ENCODE results near the gene WIZ.
A peak's percentile ranks its signal among the peaks of the same experiment; 100 is the strongest.
"Not testable (repeated sequence)": the region's sequence is repeated elsewhere in the genome, so short reads cannot be mapped to it uniquely, and the experiment has no call there.

WIZ gene, protein sequence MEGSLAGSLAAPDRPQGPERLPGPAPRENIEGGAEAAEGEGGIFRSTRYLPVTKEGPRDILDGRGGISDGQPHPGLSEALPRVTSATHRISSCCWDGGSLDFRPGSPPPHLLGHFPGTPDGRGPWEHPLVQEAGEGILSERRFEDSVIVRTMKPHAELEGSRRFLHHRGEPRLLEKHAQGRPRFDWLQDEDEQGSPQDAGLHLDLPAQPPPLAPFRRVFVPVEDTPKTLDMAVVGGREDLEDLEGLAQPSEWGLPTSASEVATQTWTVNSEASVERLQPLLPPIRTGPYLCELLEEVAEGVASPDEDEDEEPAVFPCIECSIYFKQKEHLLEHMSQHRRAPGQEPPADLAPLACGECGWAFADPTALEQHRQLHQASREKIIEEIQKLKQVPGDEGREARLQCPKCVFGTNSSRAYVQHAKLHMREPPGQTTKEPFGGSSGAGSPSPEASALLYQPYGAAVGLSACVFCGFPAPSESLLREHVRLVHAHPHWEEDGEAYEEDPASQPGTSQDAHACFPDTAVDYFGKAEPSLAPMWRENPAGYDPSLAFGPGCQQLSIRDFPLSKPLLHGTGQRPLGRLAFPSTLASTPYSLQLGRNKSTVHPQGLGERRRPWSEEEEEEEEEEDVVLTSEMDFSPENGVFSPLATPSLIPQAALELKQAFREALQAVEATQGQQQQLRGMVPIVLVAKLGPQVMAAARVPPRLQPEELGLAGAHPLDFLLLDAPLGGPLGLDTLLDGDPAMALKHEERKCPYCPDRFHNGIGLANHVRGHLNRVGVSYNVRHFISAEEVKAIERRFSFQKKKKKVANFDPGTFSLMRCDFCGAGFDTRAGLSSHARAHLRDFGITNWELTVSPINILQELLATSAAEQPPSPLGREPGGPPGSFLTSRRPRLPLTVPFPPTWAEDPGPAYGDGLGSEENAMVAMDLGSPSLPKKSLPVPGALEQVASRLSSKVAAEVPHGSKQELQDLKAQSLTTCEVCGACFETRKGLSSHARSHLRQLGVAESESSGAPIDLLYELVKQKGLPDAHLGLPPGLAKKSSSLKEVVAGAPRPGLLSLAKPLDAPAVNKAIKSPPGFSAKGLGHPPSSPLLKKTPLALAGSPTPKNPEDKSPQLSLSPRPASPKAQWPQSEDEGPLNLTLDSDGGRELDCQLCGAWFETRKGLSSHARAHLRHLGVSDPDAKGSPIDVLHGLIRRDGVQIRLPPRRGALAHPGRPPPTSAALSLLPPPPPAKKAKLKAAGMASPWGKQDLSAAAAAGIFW (N-terminal part only)

GRCh38 chr19:15449620-15450527 is at the start of gene WIZ:
Gene WIZ, minus strand, starts transcription at chr19:15449956. Its CDS starts 1,649 bp downstream, at chr19:15448307.
- peak; percentile 69 for DNase-seq

- no peak for DNase-seq
Measured at GRCh38 chr19:15498910-15499309, 49.2 kb upstream of the WIZ start.

DNA sequence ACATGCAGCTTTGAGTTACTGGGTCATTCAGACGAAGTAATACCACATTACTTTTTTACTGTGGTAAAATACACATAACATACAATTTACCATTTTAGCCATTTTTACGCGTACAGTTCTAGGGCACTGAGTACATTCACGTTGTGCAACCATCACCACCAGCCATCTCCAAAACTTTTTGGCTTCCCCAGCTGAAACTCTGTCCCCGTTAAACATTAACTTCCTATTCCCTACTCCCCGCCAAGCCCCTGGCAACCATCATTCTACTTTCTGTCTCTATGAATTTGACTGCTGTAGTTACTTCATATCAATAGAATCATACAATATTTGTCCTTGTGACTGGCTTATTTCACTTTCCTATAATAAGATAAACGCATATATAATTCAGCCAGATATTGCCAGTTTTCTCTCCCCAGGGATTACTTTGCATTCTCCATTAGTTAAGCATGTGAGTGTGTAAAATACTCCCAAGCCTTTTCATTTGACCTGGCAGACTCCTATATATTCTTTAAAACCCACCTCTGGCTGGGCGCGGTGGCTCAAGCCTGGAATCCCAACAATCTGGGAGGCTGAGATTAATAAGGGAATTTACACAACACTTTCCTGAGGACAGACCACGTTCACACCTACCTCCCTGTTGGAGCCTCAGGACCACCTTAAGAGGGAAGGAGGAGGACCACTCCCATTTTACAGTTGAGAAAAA is 48.6 kb upstream of the WIZ start:
- DNase-seq, result no peak

GRCh38 chr19:15495151-15495550 is 45.4 kb upstream of the WIZ start:
- no peak for DNase-seq

- no peak for DNase-seq
Measured at GRCh38 chr19:15488489-15489226, 38.9 kb upstream of the WIZ start.

DNA sequence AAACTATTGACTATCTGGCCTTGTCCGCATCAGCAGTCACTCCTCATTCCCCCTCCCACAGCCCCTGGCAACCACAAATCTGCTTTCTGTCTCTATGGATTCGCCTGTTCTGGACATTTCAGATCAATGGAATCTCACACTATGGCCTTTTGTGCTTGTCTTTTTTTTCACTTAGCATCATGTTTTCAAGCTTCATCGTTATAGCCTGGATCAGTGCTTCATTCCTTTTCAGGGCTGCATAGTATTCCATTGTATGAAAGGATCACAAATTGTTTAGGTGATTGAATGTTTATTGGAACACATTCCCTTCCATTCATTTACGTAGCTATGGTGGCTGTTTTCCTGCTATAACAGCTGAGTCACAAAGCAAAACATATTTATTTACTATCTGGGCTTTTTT is 37.3 kb upstream of the WIZ start:
- no peak for DNase-seq

DNA sequence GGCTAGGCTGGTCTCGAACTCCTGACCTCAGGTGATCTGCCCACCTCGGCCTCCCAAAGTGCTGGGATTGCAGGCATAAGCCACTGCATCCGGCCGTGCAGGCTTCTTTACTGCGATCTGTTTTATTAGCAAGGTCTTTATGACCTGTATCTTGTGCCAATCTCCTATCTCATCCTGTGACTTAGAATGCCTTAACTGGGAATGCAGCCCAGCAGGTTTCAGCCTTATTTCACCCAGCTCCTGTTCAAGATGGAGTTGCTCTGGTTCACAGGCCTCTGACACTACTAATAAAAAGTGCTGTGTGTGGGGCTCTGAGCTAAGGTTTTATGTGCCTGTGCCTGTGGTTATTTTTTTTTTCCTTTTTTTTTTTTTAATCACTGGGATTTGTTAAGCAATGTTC is 36.0 kb upstream of the WIZ start:
- DNase-seq, result not testable (repeated sequence)

DNA sequence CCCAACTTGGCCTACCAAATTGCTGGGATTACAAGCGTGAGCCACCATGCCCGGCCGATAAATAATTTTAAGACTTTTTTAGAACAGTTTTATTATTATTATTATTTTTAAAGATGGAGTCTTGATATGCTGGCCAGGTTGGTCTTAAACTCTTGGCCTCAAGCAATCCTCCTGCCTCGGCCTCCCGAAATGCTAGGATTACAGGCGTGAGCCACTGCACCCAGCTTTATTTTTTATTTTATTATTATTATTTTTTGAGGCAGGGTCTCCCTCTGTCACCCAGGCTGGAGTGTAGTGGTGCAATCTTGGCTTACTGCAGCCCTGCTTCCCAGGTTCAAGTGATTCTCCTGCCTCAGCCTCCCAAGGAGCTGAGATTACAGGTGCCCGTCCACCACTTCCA is 31.2 kb upstream of the WIZ start:
- DNase-seq, result not testable (repeated sequence)

DNA sequence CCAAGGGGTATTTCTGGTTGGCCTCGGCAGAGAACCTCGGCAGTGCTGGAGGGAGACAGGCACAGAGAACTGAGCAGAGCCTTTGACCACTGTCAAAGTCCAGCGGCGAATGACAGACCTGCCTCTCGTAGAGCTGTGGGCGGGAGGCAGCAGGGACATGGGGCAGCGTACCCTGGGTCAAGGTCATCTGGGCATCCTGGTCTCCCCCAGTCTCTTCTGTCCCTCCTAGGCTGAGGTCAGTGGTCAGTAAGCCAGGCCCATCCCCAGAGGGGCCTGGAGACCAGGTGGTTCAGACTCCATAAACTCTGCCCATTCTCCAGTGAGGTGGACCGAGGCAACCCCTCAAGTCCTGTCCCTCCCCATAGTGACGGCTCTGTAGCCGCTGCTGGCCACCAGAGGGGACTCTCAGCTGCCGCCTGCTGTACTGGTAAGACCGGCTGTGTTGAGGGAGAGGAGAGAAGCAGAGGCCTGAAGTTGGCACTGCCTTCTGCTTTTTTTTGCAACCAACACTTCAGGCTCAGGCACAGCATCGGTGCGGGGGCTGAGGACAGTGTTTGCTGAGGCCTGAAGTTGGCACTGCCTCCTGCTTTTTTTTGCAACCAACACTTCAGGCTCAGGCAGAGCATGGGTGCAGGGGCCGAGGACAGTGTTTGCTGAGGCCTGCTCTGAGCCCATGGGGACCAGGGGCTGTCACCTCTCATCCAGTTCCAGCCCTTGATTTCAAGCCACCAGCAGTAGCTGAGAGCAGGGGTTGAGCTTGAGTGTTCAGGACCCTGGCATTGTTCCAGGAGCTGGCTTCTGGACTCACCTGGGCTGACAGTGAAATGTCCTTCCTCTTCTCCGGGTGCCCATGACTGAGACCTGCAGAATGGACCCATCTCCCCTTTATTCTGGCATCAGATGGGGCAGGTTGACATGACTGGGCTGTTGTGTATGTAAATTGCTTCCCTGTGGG is 29.9 kb upstream of the WIZ start, which contains the start of gene PGLYRP2:
Gene PGLYRP2, minus strand, starts transcription at position 111 of the 955 bp plus-strand sequence. CDS start 130 bp downstream, outside the sequence.
- DNase-seq, result no peak

DNA sequence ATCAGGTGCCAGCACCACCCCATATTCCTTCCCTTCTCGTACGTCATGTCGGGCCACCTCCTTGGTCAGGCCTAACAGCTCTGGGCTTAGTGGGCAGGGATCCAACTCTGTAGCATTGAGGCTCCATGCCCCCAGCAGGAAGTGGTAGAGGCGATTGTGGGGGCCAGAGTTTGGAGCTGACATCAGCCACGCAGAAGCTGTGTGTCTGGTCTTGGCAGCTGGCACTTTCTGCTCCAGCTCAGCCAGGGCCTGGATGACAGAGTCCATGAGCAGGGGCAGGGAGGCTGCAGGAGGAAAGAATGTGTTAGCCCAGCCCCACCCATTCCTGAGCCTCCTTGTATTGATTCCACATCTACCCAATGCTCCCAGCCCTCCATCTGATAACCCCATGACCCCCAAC is 26.6 kb upstream of the WIZ start:
- DNase-seq, result no peak

DNA sequence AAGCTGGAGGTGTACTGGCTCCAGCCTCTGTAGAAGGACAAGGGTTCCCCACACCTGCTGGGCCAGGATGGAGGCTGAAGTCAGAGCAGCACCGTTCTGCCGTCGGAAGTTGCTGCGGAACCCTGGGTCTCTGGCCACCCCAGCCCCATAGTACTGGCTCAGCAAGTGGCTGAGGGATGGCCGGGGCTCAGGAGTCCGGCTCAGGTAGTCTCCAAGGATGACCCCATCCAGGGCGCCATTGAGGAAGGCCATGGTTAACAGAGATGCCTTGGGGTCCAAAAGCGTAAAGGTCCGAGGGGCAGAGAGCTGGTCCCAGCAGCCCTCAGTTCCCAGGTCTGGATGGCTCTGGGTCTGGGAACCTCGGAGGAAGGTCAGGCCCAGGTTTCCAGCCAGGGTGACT is 25.9 kb upstream of the WIZ start:
- DNase-seq, result no peak

- no peak for DNase-seq
Measured at GRCh38 chr19:15475169-15475568, 25.4 kb upstream of the WIZ start.

DNA sequence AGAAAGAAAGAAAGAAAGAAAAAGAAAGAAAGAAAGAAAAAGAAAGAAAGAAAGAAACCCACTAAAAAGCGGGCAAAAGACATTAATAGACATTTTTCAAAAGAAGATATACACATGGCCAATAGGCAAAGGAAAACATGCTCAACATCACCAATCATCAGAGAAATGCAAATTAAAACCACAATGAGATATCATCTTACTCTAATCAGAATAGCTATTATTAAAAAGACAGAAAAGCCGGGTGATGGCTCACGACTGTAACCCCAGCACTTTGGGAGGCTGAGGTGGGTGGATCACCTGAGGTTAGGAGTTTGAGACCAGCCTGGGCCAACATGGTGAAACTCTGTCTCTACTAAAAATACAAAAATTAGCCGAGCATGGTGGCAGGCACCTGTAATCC is 24.1 kb upstream of the WIZ start:
- DNase-seq, result not testable (repeated sequence)

DNA sequence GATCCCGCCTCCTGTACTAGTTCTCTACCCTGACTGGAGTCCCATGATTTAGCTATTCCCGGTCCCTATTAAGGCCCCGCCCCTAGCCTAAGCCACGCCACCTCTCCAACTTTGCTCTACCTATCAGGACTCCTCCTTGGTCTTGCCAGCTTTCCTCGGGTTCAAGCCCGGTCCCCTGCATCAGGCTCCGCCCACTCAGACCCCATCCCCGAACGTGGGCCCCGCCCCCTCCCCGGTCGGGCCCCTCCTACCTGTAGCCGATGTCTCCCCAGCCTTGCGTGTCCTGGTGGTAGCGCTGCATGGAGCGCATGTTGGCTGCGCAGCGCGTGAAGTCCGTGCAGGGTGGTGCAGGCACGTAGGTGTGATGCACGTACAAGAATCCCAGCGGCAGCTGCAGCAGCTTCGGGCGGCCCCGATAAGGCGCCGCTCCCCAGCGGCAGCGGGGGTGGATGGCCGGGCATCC is 21.9 kb upstream of the WIZ start:
- no peak for DNase-seq

- no peak for DNase-seq
Measured at GRCh38 chr19:15469513-15470297, 19.9 kb upstream of the WIZ start.

DNA sequence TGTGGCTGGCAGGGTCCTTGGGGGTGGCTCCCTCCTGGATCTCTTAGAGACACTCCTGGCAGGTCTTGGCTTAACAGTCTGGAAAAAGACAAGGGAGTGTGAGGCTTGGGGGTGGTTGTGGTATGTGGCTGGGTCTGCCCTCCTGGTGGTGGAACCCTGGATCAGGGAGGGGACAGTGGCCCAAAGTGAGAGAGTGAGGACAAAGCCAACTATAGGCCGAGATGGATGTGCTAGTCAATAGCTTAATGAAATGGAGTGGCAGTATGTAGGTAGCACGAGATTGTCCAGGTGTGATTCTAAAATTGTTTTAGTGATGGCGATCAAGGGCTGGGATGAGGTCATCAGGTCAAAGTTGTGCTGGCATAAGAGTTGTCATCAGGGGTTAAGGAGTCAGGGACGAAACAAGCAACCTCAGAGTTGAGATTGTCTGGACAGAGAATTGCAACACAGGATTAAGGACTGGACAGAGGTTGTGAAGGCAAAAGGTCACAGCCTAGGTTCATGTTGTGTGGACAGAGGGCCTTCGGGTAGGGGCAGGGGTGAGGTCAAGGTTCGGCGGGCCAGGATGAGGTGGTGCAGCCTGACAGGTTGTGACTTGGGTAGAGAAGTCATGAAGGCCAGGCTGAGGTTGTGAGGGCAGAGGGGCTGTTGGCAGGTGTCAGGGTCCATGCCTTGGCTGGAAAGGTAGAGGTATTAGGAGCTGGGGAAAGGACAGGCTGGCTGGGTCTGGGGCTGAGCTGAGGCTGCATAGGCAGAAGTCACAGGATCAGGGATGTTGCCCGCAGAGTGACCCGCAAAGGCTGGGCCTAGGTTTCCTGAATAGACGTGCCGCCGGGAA is 19.1 kb upstream of the WIZ start:
- DNase-seq, result no peak

- no peak for DNase-seq
Measured at GRCh38 chr19:15467734-15468214, 18.0 kb upstream of the WIZ start.
